ENCODE results near the gene BRWD1. TPM values are rescaled to one million over a fixed set of nuclear protein-coding genes. Genes with fewer than 3 reads are reported as not detected.

The BRWD1 gene
- total and polyA plus RNA-seq, 12 donors, result 11.1 to 81.1 (median 37.6) TPM

DNA sequence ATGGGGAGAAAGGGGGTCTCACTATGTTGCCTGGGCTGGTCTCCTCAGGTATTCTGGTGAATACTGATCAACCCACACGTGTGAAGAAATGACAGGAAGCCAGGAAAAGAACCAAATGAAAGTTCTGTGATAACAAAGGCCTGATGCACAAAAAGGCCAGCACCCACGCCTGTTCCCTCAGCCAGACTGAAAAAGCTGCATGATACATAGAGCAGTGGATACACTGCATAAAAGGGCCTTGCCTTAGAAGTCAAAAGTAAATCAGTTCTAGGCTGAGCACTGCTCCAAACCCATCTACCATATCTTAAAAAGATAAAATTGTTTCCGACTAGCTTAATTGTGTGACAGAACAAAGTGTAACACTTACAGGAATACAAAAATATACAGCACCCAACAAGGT lies 93.3 kb downstream of the BRWD1 start:
- DNase-seq, result no peak
- Histone ChIP-seq H3K27me3 (no peaks in the 10 kb centered on the region), H3K9me3 (replicated peaks in 1 of 3) (no peaks in the 10 kb centered on the region), H3K4me3 (no peak overlapping the region), H3K27ac (no peak overlapping the region), H3K4me1 (replicated peaks in 1 of 2) (no peaks in the 10 kb centered on the region), H3K36me3 (replicated peaks in 1 of 2) (peaks cover 0 to 44% of the 10 kb centered on the region in 2 donors)
- TF ChIP-seq, protein P1, sequence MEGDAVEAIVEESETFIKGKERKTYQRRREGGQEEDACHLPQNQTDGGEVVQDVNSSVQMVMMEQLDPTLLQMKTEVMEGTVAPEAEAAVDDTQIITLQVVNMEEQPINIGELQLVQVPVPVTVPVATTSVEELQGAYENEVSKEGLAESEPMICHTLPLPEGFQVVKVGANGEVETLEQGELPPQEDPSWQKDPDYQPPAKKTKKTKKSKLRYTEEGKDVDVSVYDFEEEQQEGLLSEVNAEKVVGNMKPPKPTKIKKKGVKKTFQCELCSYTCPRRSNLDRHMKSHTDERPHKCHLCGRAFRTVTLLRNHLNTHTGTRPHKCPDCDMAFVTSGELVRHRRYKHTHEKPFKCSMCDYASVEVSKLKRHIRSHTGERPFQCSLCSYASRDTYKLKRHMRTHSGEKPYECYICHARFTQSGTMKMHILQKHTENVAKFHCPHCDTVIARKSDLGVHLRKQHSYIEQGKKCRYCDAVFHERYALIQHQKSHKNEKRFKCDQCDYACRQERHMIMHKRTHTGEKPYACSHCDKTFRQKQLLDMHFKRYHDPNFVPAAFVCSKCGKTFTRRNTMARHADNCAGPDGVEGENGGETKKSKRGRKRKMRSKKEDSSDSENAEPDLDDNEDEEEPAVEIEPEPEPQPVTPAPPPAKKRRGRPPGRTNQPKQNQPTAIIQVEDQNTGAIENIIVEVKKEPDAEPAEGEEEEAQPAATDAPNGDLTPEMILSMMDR (IDR thresholded peaks at IDR 0.05), result no peak
- TF ChIP-seq POLR2A (IDR thresholded peaks at IDR 0.05), result no peak
- WGBS, 4 donors, result 89 to 95% (median 92%) methylated on average over 3 of the region's 3 CpGs
- intact Hi-C loops (cut with DNase I), result loop anchor here in 1 of 2 donors (10.0 kb wide), 1 partner anchor 55 kb away; no protein-coding TSS in a partner anchor

GRCh38 chr21:39218082-39218409 lies 95.4 kb downstream of the BRWD1 start:
- no peak for DNase-seq
- Histone ChIP-seq H3K36me3 (replicated peaks in 1 of 2) (peaks cover 0 to 43% of the 10 kb centered on the region in 2 donors), H3K27me3 (no peaks in the 10 kb centered on the region), H3K27ac (no peak overlapping the region), H3K9me3 (replicated peaks in 1 of 3) (no peaks in the 10 kb centered on the region), H3K4me1 (replicated peaks in 1 of 2) (no peaks in the 10 kb centered on the region), H3K4me3 (no peak overlapping the region)
- no peak for TF ChIP-seq POLR2A (IDR thresholded peaks at IDR 0.05)
- TF ChIP-seq, protein P1 (IDR thresholded peaks at IDR 0.05), result no peak
- 94 to 97% (median 96%) methylated on average over 4 of the region's 4 CpGs for WGBS, 4 donors
- intact Hi-C loops (cut with DNase I), result no loop called here

DNA sequence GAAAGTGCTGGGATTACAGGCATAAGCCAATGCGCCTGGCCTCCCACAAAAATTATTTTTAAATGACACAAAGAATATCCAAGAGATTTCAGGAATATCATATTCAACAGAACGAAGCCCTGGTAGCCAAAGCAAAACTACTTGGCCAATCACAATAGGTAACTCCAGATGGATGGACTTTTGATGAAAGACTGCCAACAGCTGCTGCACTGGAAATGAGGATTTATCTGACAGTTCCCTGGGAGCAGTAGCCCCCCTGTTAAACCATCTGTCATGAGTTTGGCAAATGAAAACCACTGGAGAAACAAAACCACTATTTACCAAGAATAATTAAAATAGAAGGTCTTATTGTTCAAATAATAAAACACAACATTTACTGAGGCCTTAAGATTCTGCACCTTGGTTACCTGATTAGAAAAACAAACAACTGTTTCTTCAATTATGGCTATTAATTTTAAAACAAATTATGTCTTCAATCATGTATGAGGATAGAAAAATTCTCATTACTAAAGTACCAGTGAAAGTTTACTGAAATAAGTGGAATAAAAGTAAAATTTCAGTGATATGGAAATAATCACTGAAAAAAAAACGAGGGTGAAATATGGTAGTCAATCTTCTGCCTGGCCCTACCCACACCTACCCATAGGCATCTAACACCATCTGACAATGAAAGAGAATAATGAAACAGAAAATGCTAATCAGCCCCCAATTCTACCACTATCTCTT lies 95.9 kb downstream of the BRWD1 start:
- peaks cover 0 to 43% of the 10 kb centered on the region in 2 donors for H3K36me3 ChIP-seq (replicated peaks in 1 of 2)
- TF ChIP-seq, protein P1 (IDR thresholded peaks at IDR 0.05), result no peak
- no peak for TF ChIP-seq POLR2A (IDR thresholded peaks at IDR 0.05)

DNA sequence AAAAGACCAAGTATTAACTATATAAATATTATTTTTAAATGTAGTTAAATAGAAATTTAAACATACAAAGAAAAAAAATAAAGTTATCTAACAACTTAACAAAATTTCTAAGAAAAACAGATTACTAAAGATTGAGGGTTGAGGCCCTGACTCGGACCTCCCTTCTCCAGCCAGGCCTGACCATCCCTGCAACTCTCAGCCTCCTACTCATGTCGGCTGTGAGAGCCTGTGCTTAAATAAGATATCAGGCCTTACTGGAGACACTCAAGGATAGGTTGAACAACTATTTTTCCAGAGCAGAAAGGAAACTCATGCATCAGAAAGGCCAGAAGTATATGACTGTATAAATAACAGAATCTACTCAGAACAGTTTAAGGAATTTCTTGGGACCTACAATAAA lies 97.1 kb downstream of the BRWD1 start:
- peaks cover 0 to 45% of the 10 kb centered on the region in 2 donors for H3K36me3 ChIP-seq (replicated peaks in 1 of 2)
- H3K27ac ChIP-seq, result no peak overlapping the region
- no peaks in the 10 kb centered on the region for H3K4me1 ChIP-seq (replicated peaks in 1 of 2)
- DNase-seq, result no peak
- H3K9me3 ChIP-seq (replicated peaks in 1 of 3), result no peaks in the 10 kb centered on the region
- TF ChIP-seq, protein P1 (IDR thresholded peaks at IDR 0.05), result no peak
- no peak for TF ChIP-seq POLR2A (IDR thresholded peaks at IDR 0.05)
- WGBS, 4 donors, result 83 to 92% (median 88%) methylated on average over 2 of the region's 2 CpGs
- intact Hi-C loops (cut with DNase I), result no loop called here
- no peaks in the 10 kb centered on the region for H3K27me3 ChIP-seq
- H3K4me3 ChIP-seq, result no peak overlapping the region

More for the DNA sequence above, 95.9 kb downstream of the BRWD1 start:
- Histone ChIP-seq H3K4me1 (replicated peaks in 1 of 2) (no peaks in the 10 kb centered on the region), H3K27me3 (no peaks in the 10 kb centered on the region), H3K9me3 (replicated peaks in 1 of 3) (no peaks in the 10 kb centered on the region), H3K27ac (no peak overlapping the region), H3K4me3 (no peak overlapping the region)
- no peak for DNase-seq
- 90 to 94% (median 94%) methylated on average over 3 of the region's 3 CpGs for WGBS, 4 donors
- intact Hi-C loops (cut with DNase I), result no loop called here
